Transverse colon (tissue), 4 donors: Measurements from ENCODE around the gene CNTD1. TPM values are rescaled to one million over a fixed set of nuclear protein-coding genes. Genes with fewer than 3 reads are reported as not detected.
"Not testable (repeated sequence)": the region's sequence is repeated elsewhere in the genome, so short reads cannot be mapped to it uniquely, and the experiment has no call there.

Experiments
- DNase-seq: peaks from one replicate; pipeline ENCODE4 v3.0.0-alpha.2; 2019
- H3K27ac ChIP-seq, 4 donors: fragments of 200-600 bp; sonication (generic); 2 replicates each; pipeline ENCODE4 v1.5.1; 2016 to 2018; ENCODE audit warnings: inconsistent platforms in 4 of 4
- H3K27me3 ChIP-seq: fragments of 200-600 bp; sonication (generic); 2 replicates; pipeline ENCODE4 v1.5.1; 2017; ENCODE audit warnings: inconsistent platforms
- H3K36me3 ChIP-seq, 4 donors: fragments of 200-600 bp; sonication (generic); 2 replicates each; pipeline ENCODE4 v1.5.1; 2017 to 2019; ENCODE audit warnings: inconsistent platforms in 4 of 4
- H3K4me1 ChIP-seq, 4 donors: fragments of 200-600 bp; sonication (generic); 2 replicates each; pipeline ENCODE4 v1.5.1; 2017 to 2020; ENCODE audit warnings: inconsistent platforms in 4 of 4
- H3K4me3 ChIP-seq, 4 donors: fragments of 200-600 bp; sonication (generic); 1 replicate in 1 of 4; 2 replicates in 3 of 4; pipeline versions ENCODE4 v1.5.1 to v1.6.1; 2017 to 2019; ENCODE audit warnings: inconsistent platforms in 4 of 4
- H3K9me3 ChIP-seq, 2 donors: fragments of 200-600 bp; sonication (generic); 2 replicates each; pipeline ENCODE4 v1.5.1; 2017 to 2019; ENCODE audit warnings: inconsistent platforms in 2 of 2
- CTCF ChIP-seq, 5 experiments: fragments of 200-600 bp in 3 of 5; fragments of 450-650 bp in 2 of 5; sonication (generic) in 3 of 5; IDR thresholded peaks; 1 replicate in 2 of 5; 2 replicates in 3 of 5; pipeline ENCODE4 v1.5.1; 2016 to 2017; ENCODE audit warnings: antibody characterized with exemption in 5 of 5, inconsistent platforms in 3 of 5, mild to moderate bottlenecking in 2 of 5, moderate library complexity in 1 of 5
- EP300 ChIP-seq: sonication (generic); formaldehyde crosslinking; IDR thresholded peaks from one replicate; pipeline ENCODE4 v1.6.1; 2017; ENCODE audit warnings: antibody characterized with exemption, low read depth
- POLR2A ChIP-seq: fragments of 450-650 bp; IDR thresholded peaks from one replicate; pipeline ENCODE4 v1.6.1; 2016; ENCODE audit warnings: antibody characterized with exemption, mild to moderate bottlenecking, moderate library complexity
- POLR2AphosphoS5 ChIP-seq, 3 donors: sonication (generic); formaldehyde crosslinking; IDR thresholded peaks; one replicate each; pipeline ENCODE4 v1.6.1; 2016; ENCODE audit warnings: antibody characterized with exemption in 3 of 3
- WGBS, 2 donors: methylation state at CpG; one replicate each; pipeline ENCODE4 v1.1.5; 2018; ENCODE audit warnings: low coverage in 1 of 2; 5-methylcytosine and 5-hydroxymethylcytosine counted together
- in situ Hi-C, 4 donors: fragments of 200-750 bp; cut with MboI; loops; one replicate each; pipeline versions ENCODE4 v1.15.0 to v1.15.1; 2017; ENCODE audit warnings: low sequenced_read_pairs in 3 of 4, low pct_ligation_motif_present in 1 of 4, low pct_unique_long_range_greater_than_20kb in 1 of 4
- intact Hi-C: fragments of 100-400 bp; cut with DNase I; formaldehyde crosslinking; loops from one replicate; pipeline ENCODE4 v1.15.1; 2023; ENCODE audit warnings: low total_unique reads
- total RNA-seq, 4 donors: library from RNA; depleted of rRNA; stranded (reverse); fragments of >200 nt; gene quantifications; one replicate each; pipeline ENCODE4 v1.1.0, GENCODE V29; 2016

The CNTD1 gene
- total RNA-seq, 4 donors from 2014 or later, result 0.48 to 1.5 TPM; not detected in 2

DNA sequence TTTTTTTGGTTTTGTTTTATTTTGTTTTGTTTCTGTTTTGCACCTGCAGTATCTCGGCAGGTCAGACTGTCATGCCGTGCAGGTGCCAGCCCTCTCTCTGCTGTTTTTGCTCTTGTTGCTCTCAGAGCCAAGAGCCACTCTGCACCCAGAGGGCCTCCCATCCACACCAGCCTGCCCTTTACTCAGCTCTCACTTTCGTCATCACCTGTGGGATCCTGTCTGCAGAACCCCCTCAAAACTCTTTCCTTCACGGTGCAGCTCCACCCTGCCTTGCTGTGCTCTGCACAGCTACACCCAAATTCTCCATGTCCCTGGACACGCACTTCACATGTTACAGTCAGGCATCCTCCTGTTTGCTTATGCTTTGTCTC, 54.9 kb downstream of the CNTD1 start:
- no peak for TF ChIP-seq POLR2AphosphoS5 (IDR thresholded peaks at IDR 0.05)
- no peak for TF ChIP-seq EP300
- Histone ChIP-seq H3K36me3 (no peaks in the 10 kb centered on the region), H3K27ac (peak overlapping the region; percentile 76 to 85 (median 79)), H3K4me3 (peak overlapping the region in 3 of 4 donors; percentile 26 to 46 (median 28)), H3K9me3 (no peaks in the 10 kb centered on the region), H3K27me3 (peaks cover 20% of the 10 kb centered on the region), H3K4me1 (peaks cover 5 to 20% (median 15%) of the 10 kb centered on the region in 4 donors)
- intact Hi-C loops (no loop called here), in situ Hi-C loops (loop anchor here in 1 of 4 donors (10.0 kb wide), 1 partner anchor 71 kb away; no protein-coding TSS in a partner anchor)
- peak; percentile 28 for DNase-seq
- WGBS, 2 donors, result 27 to 52% methylated on average over 2 to 5 of the region's 5 CpGs

DNA sequence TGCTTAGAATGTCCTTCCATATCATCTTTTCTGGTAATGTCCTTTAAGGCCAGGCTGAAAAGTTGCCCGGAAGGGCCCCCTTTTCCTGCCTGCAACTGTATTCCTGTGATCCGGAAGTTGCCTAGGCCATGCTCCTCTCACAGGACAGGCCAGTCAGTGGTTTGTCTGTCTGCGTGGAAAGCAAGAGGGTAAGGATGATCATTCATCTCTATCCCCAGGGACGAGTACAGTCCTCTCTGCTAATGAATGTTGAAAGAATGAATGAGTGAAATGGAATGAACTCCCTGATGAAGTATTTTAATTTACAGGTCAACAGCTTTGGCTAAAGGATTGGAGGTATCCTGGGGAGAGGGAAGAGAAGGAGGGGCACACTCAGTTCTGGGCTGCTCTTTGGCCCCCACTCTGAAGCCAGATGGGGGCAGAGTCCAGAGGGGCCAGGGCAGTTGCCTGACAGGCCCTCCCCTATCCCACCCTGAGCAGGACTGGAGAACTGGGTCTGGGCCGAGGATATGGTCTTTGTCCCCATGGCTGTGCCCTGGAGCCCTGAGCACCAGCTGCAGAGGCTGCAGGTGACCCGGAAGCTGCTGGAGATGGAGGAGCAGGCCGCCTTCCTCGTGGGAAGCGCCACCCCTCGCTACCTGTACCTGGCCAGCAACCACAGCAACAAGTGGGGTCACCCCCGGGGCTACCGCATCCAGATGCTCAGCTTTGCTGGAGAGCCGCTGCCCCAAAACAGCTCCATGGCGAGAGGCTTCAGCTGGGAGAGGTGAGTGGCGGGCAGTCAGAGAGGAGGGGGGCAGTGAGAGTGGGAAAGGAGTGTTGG, 55.5 kb downstream of the CNTD1 start:
- no peaks in the 10 kb centered on the region for H3K9me3 ChIP-seq
- in situ Hi-C loops (loop anchor here in 1 of 4 donors (10.0 kb wide), 1 partner anchor 71 kb away; no protein-coding TSS in a partner anchor), intact Hi-C loops (no loop called here)
- no peaks in the 10 kb centered on the region for H3K36me3 ChIP-seq
- H3K4me3 ChIP-seq, result peak overlapping the region in 3 of 4 donors; percentile 26 to 46 (median 28)
- WGBS, 2 donors, result 73 to 74% methylated on average over 5 to 13 of the region's 15 CpGs
- peak overlapping the region; percentile 76 to 85 (median 79) for H3K27ac ChIP-seq
- DNase-seq, result no peak
- no peak for TF ChIP-seq POLR2A
- H3K4me1 ChIP-seq, result peaks cover 5 to 20% (median 15%) of the 10 kb centered on the region in 4 donors
- peaks cover 14% of the 10 kb centered on the region for H3K27me3 ChIP-seq

DNA sequence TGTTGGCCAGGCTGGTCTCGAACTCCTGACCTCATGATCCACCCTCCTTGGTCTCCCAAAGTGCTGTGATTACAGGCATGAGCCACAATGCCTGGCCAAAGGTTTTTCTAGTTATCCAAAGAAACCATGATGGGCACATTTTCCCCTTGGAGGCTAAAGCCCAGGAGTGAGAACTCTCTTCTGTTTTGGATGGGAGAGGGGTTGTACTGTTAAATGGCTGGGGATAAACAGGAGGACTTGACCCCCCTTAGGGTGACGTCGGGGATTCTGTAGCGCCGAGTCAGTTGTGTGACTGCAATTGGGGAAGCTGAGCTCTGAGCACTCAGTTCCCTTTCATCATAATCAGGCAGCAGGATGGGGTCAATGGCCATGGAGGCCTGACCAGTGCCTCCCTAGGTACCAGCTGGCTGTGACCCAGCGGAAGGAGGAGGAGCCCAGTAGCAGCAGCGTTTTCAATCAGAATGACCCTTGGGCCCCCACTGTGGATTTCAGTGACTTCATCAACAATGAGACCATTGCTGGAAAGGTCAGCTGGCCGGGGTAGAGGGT, 56.5 kb downstream of the CNTD1 start:
- 65% methylated on average over 8 of the region's 8 CpGs; no CpG with 5 or more reads in 1 of the 2 donors for WGBS, 2 donors
- Histone ChIP-seq H3K4me1 (peaks cover 0 to 13% (median 8%) of the 10 kb centered on the region in 4 donors), H3K27me3 (peaks cover 7% of the 10 kb centered on the region), H3K9me3 (no peaks in the 10 kb centered on the region), H3K4me3 (peak overlapping the region in 1 of 4 donors; percentile 46), H3K36me3 (no peaks in the 10 kb centered on the region), H3K27ac (peak overlapping the region in 3 of 4 donors; percentile 20 to 80 (median 35))
- no peak for DNase-seq
- TF ChIP-seq EP300 (no peak), POLR2A (no peak), POLR2AphosphoS5 (IDR thresholded peaks at IDR 0.05) (no peak), CTCF (IDR thresholded peaks at IDR 0.05) (no peak)
- in situ Hi-C loops, result loop anchor here in 1 of 4 donors (10.0 kb wide), 1 partner anchor 70 kb away; no protein-coding TSS in a partner anchor
- intact Hi-C loops, result no loop called here

DNA sequence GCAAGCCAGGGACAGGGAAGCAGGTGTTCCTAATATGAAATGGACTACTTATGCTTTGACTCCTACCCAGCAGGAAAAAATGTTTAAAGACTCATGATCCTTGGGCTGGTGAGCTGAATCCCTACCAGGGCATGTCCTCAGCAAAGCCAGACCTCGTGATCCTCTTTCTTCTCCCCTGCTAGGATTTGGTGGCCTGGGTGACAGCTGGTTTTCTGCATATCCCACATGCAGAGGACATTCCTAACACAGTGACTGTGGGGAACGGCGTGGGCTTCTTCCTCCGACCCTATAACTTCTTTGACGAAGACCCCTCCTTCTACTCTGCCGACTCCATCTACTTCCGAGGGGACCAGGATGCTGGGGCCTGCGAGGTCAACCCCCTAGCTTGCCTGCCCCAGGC, 57.4 kb downstream of the CNTD1 start:
- H3K4me1 ChIP-seq, DNase-seq, H3K36me3 ChIP-seq, H3K4me3 ChIP-seq, intact Hi-C loops, H3K27me3 ChIP-seq, H3K9me3 ChIP-seq: not testable (repeated sequence)
- 90% methylated on average over 8 of the region's 8 CpGs; no CpG with 5 or more reads in 1 of the 2 donors for WGBS, 2 donors
- in situ Hi-C loops, result loop anchor here in 1 of 4 donors (10.0 kb wide), 1 partner anchor 69 kb away; no protein-coding TSS in a partner anchor
- peak overlapping the region in 2 of 4 donors; percentile 35 to 80 for H3K27ac ChIP-seq

GRCh38 chr17:42856516-42856915, 57.9 kb downstream of the CNTD1 start:
- H3K9me3 ChIP-seq, H3K27me3 ChIP-seq, H3K4me3 ChIP-seq, intact Hi-C loops, DNase-seq, H3K4me1 ChIP-seq, H3K36me3 ChIP-seq: not testable (repeated sequence)
- H3K27ac ChIP-seq, result peak overlapping the region in 2 of 4 donors; percentile 25
- in situ Hi-C loops, result loop anchor here in 1 of 4 donors (10.0 kb wide), 1 partner anchor 68 kb away; no protein-coding TSS in a partner anchor
- 78% methylated on average over 7 of the region's 8 CpGs; no CpG with 5 or more reads in 1 of the 2 donors for WGBS, 2 donors

DNA sequence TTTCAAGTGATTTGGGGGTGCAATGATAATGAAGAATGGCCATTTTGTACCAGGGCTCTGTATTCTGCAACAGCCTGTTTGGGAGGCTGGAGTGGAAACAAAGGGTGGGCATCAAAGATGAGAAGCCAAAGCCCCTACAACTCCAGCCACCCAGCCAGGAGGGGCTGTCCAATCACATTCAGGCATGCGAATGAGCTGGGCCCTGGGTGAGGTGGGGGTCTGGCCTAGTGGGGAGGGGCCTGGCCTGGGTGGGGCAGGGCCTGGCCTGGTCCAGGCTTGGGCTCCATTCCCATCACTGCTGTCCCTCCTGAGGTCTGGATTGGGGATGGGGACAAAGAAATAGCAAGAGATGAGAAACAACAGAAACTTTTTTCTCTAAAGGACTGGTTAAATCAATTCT, 58.7 kb downstream of the CNTD1 start:
- Histone ChIP-seq H3K9me3 (no peaks in the 10 kb centered on the region), H3K27ac (no peak overlapping the region), H3K4me1 (peaks cover 0 to 7% (median 3%) of the 10 kb centered on the region in 4 donors), H3K36me3 (no peaks in the 10 kb centered on the region), H3K27me3 (no peaks in the 10 kb centered on the region), H3K4me3 (no peak overlapping the region)
- TF ChIP-seq POLR2A (no peak), EP300 (no peak), CTCF (IDR thresholded peaks at IDR 0.05) (no peak), POLR2AphosphoS5 (IDR thresholded peaks at IDR 0.05) (no peak)
- intact Hi-C loops (no loop called here), in situ Hi-C loops (loop anchor here in 1 of 4 donors (10.0 kb wide), 1 partner anchor 67 kb away; no protein-coding TSS in a partner anchor)
- WGBS, 2 donors, result 100% methylated on average over 1 of the region's 1 CpG; no CpG with 5 or more reads in 1 of the 2 donors
- no peak for DNase-seq
